Stimulated activated CD4-positive, alpha-beta T cell treated with anti-CD3 and anti-CD28 coated beads, Interleukin-15, amount 100 ng/mL, for 1 hour (primary cell): ENCODE results near the gene STARD5.
"Not testable (repeated sequence)": the region's sequence is repeated elsewhere in the genome, so short reads cannot be mapped to it uniquely, and the experiment has no call there.

Experiments used
- DNase-seq, 2 donors: peaks; one replicate each; pipeline ENCODE4 v3.0.0-alpha.2; 2020; ENCODE audit warnings: low read depth in 1 of 2, low spot score in 1 of 2

STARD5 gene, protein sequence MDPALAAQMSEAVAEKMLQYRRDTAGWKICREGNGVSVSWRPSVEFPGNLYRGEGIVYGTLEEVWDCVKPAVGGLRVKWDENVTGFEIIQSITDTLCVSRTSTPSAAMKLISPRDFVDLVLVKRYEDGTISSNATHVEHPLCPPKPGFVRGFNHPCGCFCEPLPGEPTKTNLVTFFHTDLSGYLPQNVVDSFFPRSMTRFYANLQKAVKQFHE

DNA sequence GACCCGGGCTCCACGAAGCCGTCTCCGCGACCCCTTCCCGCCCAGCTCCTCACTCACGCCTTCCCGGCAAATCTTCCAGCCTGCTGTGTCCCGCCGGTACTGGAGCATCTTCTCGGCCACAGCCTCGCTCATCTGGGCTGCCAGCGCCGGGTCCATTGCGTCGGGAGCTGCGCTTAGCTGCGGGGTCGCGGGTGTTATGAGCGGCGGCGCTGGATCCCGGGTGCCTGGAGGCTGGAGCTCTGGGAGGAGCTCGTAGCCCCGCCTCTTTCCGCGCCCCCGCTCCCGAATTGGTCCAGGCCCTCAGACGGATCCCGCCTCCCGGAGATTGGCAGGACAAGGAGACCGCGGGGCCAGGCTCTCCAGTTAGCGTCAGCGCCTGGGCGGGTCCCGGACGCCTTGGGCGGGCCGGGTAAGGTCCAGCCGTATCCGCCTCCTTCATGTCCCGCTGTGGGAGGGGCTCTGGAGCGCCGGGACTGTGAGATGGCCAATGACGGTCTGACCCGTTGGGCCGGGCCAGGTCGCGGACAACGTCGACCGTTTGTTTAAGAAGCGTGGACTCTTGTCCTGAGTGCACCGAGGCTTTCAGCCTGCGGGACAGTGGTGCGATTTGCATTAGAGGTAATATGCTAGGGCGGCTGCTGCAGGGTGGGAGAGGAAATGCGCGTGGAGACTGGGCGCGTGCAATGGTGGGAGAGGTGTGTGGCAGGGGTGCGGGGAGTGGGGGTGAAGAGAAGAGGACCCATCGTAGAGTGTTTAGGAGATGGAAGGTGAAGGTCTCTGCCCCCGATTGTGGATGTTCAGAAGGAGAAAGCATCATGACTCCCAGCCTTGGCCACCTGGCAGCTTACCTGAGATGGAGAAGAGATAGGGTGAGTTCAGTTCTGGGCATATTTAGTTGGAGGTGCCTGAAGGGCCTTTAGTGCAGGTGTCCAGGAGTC, at the start of gene STARD5:
STARD5 (minus strand) TSS at position 198 of the 938 bp plus-strand sequence; CDS start at position 156, 42 bp downstream.
- peak; percentile 85 to 93 for DNase-seq

DNA sequence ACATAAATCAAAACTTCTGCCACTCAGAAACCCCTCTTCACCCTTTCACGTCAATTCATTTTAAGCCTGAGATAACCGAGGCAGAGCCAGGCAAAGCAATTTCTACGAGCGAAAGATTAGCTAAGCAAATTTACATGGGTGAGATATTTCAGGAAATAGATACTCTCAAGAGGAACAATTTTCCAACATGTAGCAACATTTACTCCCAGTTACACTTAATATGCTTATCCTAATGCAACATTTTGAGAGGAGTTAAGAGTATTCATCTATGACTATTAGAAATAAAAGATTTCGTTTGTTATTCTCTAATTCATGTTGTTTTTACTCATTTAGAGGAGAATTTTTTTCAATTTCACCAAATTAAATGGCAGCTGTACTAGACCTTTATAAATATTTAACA, 49.2 kb upstream of the STARD5 start:
- DNase-seq, result no peak

- DNase-seq, result no peak
Observed at GRCh38 chr15:81372575-81372974, 48.6 kb upstream of the STARD5 start.

DNA sequence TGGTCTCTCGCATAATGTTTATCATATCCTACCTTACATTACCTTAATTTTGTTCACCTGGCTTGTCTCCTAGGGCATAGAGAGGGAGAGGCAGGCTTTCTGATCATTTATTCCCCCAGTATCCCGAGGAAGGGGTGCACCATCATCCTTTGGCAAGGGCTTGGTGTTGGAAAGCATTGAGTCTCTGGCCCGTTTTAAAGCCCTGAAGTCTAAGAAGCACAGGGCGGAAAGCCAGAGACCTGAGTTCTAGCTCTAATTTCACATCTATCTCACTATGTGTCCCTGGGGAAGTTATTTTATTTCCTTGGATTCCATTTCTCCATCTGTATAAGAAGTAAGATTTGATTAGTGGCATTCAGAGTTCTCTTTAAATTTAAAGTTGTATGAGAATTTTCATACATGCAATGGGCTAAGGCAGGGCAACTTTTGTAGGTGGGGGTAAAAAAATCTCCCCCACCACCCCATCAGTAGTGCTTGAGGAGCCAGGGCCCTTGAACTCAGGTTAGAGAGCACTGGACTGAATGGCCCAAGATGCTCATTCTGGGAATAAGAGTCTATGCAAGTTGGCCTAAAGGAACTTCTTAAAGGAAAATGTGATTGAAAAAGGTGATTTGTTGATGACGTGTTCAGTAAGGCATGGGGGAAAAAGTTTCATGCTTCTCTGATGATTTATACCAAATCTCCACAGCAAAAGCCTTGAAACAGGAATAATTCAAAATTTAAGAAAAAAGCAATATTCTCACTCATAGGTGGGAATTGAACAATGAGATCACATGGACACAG, 40.0 kb upstream of the STARD5 start:
- DNase-seq, result no peak

- DNase-seq, result no peak
Observed at GRCh38 chr15:81363276-81363675, 39.3 kb upstream of the STARD5 start.

- no peak for DNase-seq
Observed at GRCh38 chr15:81362790-81363189, 38.8 kb upstream of the STARD5 start.

GRCh38 chr15:81361891-81362290, 38.0 kb upstream of the STARD5 start:
- DNase-seq, result no peak

GRCh38 chr15:81360491-81360890, 36.5 kb upstream of the STARD5 start:
- DNase-seq, result no peak

DNA sequence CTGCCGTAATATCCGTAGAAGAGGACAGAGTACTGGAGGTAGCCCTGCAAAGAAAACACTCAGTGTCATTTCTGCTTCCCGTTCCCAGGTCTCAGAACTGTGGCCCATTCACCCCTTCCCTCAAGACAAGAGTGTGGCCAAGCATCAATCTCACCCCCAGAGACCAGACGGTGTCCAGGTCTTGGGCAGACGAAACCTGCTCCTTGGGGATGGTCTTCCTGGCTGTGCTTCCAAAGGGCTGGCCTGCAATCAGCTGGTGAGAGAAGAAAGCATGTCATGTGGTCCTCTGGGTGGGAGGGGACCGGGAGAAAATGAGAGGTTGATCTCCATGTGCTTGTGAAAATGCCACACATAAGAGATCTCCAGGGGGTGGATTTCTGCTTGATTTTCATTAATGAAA, 34.3 kb upstream of the STARD5 start:
- DNase-seq, result no peak

- DNase-seq, result no peak
Observed at GRCh38 chr15:81357180-81357686, 33.3 kb upstream of the STARD5 start.

DNA sequence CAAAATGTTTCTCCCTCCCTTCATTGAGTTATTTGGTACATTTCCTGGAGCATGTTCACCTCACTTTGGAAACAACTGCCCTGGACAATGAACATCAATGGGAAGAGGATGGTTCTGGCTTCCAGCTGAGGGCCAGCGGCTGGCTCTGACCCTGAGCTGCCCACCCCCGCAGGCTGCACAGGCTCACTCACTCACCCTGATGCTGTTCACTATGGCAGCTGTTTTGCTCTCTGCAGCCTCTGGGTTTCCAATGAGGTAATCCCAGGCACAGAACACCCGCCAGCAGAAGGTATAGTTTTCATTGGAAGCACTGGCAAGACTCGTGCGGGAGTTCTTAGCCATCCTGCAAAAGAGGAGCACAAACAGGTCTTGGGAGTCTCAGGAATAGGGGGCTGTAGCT, 32.3 kb upstream of the STARD5 start:
- no peak for DNase-seq

DNA sequence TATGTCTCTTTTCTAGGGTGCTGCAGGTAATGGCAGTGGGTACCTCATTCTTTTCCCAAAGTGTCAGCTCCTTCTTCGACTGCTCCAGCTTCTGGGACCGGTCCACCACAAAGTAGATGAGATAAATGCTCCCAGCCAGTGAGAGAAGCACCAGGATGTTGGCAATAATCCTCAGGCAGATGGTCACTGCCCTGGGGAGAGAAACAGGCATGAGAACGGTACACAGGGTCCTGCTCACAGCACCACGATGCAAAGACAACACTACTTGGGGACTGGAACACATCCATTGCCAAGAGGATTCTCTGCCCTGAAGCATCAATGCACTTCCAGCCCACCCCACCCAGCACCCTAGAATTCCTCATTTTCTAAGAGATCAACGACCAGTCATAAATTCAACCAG, 27.7 kb upstream of the STARD5 start:
- DNase-seq, result no peak

DNA sequence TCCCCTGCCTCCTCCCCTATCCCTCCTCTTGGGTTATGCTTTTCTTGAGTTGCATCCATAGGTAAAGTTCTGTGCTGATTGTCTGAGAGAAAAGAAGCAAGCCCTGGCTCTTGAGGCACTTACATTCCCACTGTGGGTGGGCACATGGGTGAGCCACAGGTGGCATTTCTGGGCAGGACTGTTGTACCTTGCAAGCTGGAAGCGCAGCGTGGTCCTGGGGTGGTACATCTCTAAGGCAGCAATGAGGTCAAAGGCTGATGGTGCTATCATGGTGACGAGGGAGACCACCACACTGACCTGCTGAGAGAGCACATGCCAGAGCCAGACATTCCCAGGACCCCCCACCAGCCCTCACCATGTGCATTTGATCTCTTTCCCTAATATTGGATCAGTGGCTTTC, 25.3 kb upstream of the STARD5 start:
- no peak for DNase-seq

DNA sequence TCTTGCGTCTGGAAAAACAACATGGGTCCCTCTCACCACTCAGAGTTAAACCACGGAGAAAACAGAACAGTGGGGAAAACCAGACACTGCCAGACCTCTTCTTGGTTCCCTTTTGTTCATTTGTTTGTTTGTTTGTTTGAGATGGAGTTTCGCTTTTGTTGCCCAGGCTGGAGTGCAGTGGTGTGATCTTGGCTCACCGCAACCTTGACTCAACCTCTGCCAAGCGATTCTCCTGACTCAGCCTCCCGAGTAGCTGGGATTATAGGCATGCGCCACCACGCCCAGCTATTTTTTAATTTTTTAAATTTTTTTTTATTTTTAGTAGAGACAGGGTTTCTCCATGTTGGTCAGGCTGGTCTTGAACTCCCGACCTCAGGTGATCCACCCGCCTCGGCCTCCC, 24.8 kb upstream of the STARD5 start:
- not testable (repeated sequence) for DNase-seq

DNA sequence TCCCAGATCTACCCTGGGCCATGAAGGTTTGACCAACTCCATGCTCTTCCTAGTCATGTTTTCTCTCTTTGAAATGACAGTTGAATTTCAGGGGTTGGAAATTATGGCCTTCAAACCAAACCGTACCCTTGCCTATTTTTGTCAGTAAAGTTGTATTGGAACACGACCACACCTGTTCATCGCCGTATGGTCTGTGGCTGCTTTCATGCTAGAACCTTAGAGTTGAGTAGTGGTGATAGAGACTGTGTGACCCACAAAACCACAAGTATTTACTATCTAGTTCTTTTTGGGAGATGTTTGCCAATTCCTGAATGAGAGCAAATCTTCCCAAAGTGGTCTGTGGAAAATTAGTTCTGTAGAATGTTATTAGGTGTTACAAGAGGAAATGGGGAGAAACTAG, 24.0 kb upstream of the STARD5 start:
- DNase-seq, result no peak

DNA sequence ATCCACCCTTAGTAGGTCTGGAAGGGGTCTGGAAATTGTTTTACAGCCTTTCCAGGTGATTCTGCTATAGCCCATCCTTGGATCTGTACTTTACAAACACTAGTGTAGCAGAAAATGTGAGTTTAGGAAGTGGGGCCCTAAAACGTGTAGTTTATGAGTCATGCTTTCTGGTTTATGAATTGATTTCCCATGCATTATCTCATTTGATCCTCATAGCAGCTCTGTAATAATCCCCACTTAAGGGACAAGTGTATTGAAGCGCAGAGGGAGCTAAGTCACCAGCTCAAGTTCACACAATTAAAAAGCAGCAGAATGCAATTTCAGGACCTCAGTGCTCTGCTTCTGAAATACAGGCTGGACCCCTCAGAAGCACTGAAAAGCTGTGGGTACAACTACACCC, 22.7 kb upstream of the STARD5 start:
- DNase-seq, result no peak

- no peak for DNase-seq
Observed at GRCh38 chr15:81343371-81343770, 19.4 kb upstream of the STARD5 start.

DNA sequence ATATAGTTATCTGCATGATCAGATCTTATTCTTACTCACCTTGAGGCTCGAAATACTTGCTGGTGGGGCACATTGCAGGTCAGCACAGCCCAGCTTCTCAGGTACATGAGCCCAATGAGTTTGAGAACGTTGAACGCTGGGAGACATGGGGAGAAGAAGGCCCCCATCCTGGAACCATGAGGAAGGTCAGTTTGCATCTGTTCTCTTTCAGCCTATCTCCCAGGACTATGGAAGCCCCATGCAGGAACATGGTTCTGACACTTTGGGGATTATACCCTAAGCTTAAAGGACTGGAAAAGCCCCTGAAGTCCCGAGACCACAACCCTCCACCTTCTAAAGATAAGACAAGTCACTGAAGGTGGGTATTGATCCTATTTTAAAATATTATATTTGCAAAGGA, 17.4 kb upstream of the STARD5 start:
- no peak for DNase-seq

GRCh38 chr15:81339851-81340250, 15.9 kb upstream of the STARD5 start:
- DNase-seq, result no peak

- no peak for DNase-seq
Observed at GRCh38 chr15:81339321-81339720, 15.4 kb upstream of the STARD5 start.

DNA sequence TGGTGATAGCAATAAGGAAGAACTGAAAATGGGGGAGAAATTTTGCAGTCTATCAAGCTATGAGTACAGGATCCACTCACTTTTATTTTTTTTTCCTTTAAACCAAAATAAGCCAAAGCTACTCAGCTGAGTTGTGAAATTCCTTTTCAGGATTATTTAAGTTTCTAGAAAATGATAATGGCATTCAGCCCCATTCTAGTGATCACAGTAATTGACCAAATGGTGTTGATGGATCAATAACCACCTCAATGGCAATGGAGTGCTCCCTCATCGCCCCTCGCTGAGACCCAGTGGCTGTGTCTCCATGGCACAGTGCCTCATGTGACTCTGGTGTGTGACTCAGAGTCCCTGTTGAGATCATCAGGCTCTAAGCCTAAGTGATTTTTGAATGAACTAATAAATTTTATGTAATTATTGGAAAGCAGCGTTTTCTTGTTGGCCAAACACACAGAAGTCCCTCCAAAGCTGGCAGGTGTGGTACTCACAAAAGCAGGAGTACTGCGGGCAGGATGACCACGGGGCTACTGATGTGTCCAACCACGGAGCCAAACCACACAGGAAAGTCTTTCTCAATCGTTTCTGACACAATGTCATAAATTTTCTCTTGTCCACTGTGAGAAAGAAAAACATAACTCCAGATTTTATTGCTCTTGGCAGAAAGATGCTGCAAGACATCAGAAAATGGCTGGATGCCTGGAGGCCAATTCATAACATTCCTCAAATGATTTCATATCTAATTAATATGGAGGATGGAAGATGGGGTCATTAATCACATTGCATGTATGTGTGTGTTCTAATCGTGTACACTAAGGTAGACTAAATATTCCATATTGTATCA, 14.4 kb upstream of the STARD5 start:
- no peak for DNase-seq
